Activated CD4-positive, alpha-beta T cell treated with anti-CD3 and anti-CD28 coated beads, Interleukin-2, amount 50 U/mL, for 4 hours (primary cell): ENCODE measurements around the gene POTEC.
"Not testable (repeated sequence)": the region's sequence is repeated elsewhere in the genome, so short reads cannot be mapped to it uniquely, and the experiment has no call there.

Experiments used
- DNase-seq, 2 experiments: peaks; one replicate each; pipeline ENCODE4 v3.0.0-alpha.2; 2020

POTEC gene

DNA sequence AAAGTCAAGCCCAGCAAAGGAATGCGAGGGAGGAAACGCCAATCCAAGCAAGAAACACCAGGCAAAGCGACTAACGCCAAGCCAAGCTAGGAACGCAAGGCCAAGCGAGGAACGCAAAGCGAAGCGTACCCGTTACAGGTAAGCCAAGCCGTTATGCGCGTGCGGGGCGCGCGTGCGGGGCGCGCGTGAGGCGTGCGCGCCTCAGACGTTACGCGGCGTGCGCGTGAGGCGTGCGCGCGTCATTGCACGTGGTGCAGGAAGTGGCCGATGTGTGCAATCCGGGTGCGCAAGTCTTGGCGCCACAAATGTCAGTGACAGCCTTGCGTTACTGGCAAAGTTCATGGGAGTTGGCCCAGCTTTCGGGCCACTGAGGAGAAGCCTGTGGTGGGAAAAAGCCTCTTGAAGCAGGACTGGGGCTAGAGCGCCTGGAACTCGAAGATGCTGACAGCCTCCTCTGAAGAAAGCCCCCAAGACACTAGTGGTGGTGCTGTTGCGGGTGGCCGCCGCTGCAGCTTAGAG lies at the start of gene POTEC:
TSS of gene POTEC (minus strand) at position 155 of the 519 bp plus-strand sequence. CDS start 454 bp downstream, outside the sequence.
- not testable (repeated sequence) for DNase-seq

DNA sequence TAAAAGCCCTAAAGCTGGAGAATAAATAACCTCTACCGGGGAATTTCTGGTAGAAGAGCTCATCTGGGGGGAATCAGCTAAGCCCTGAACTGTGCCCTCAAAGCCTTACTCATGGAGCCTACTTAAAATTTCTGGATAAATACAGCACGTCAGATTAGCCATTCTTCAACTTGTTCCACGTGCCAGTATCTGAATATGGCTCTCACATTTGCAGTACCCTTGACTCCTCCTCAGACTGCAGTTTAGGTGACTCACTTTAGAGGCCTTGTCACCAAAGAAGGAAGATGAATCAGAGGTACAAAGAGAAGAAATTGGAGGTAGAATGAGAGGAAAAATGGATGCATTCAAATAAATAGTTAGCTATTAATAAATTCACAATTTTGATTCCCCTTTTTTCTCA lies 34.6 kb upstream of the POTEC start:
- no peak for DNase-seq

GRCh38 chr18:14559502-14559901 lies 16.1 kb upstream of the POTEC start:
- DNase-seq = not testable (repeated sequence)

DNA sequence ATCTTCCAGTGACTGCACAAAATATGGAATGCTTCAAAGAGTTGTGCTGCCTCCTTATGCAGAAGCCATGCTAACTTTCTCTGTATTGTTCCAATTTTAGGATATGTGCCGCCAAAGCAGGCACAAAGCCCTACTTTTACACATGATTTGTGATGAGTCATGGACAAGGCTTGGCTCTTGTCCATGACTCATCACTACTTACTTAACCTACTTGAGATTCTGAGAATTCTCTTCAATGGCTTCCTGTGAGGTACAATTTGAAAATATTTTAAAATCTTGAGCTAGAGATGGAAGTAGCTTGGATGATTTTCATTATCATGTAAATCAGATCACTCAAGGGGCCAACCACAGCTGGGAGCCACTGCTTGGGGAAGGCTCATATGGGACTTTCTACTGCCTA lies 11.7 kb downstream of the POTEC start:
- not testable (repeated sequence) for DNase-seq

GRCh38 chr18:14510707-14511106 lies 32.7 kb downstream of the POTEC start:
- not testable (repeated sequence) for DNase-seq

DNA sequence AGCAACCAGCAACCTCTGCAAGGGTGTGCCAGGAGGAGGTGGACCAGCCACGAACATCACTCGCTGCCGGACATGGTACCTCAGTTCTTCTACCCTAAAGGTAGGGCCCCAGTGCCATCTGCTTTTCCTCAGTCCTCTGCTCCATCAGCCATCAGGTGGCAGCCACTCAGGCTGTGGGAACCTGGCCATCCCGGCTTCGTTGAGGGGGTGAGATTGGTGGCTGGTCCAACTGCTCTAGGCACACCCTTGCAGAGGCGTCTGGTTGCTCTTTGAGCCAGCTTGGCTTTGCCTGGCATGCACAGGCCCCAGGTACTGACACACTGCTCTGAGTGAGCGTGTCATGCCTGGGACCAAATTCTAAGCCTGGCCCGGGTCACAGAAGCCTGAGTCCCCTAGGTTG lies 39.7 kb downstream of the POTEC start:
- not testable (repeated sequence) for DNase-seq

- not testable (repeated sequence) for DNase-seq
These were observed 41.5 kb downstream of the POTEC start for GRCh38 chr18:14501894-14502293.

DNA sequence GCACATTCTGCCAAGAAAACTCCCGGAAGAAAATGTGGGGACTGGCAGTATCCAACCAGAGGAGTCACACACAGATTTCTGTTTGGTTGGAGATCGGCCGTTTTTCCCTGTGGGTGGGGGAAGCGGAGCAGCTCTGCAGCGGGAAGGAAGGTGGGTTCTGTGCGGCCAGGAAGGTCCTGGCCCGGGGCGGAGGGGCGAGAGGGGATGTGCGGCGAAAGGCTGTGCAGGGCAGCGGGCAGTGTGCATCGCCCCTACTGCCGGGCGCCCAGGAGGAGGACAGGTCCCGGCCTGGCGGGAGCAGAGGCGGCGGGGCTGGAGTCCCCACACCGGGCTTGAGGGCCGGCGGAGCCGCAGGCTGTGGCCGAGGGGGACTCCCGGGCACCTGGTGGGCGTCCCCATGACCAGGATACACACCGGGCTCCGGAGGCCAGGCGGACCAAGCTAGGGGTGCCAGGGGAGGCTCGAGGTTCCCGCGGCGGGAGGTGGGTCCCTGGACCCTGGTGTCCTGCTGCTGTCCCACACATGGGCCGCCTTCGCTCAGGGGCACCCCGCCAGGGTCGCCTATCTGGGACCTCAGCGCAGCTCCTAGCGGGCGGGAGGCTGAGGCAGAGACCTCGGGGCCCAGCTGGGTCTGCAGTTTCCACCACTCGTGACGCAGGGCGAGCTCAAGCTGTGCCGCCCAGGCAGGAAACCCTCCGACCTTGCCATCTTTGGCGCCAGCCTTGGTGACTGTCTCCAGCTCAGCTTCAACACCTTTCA lies 54.0 kb downstream of the POTEC start:
- not testable (repeated sequence) for DNase-seq

- not testable (repeated sequence) for DNase-seq
These were observed 54.6 kb downstream of the POTEC start for GRCh38 chr18:14488789-14489188.

GRCh38 chr18:14486926-14487580 lies 56.3 kb downstream of the POTEC start:
- DNase-seq = not testable (repeated sequence)

DNA sequence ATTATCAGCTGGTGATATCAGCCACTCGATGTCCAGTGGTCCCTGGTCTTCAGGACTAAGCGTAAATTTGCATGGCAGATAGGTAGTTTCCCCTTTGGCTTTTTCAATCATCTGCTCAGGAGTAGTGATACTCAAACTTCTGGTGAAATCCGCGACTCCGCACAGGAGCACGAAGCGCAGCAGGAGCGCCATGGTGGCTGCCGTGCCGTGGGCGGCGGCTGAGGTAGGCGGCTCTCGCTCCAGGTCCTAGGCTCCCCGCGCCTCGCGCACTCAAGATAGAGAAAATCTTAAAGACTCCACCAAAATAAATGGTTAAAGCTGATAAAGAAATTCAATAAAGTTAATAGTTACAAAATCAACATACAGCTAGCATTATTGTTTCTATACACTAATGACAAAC lies 64.3 kb downstream of the POTEC start:
- not testable (repeated sequence) for DNase-seq

DNA sequence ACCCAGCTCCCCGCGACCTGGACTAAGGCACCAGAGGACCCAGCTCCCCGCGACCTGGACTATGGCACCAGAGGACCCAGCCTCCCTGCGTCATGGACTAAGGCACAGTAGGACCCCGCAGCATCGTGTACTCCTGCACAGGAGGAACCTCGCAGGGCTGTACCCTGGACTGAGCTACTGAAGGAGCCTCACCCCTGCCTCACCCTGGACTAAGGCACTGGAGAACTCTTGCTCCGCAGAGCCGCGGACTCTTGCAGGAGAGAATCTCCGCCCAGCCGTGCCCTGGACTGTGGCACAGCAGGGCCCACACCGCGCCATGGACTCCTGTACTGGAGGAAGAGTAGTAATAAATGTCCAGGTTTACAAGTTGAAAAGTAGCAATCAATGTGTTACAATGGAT lies 67.9 kb downstream of the POTEC start:
- not testable (repeated sequence) for DNase-seq

- not testable (repeated sequence) for DNase-seq
These were observed 68.6 kb downstream of the POTEC start for GRCh38 chr18:14474752-14475151.

- not testable (repeated sequence) for DNase-seq
These were observed 69.2 kb downstream of the POTEC start for GRCh38 chr18:14474007-14474720.

- DNase-seq = not testable (repeated sequence)
These were observed 70.0 kb downstream of the POTEC start for GRCh38 chr18:14473250-14474006.

GRCh38 chr18:14471286-14471685 lies 72.1 kb downstream of the POTEC start:
- DNase-seq = not testable (repeated sequence)

DNA sequence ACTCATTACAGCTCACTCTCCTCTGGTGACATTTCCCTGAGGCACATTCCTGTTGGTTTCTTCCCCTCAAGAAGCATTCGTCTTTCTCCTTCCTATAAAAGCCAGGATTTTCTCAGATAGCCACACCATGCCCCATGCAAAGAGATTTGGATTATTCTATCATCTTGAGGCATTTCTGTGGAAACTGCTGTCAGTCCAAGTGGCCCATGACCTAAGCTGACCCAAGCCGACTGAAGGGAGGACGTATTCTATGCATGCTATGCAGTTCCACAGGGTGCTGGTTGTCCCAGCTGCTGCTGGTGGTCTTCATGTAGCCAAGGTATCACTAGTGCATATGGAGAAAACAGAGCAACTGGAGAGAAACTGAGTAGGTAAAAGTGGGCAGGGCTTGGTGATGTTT lies 73.0 kb downstream of the POTEC start:
- not testable (repeated sequence) for DNase-seq

- DNase-seq = not testable (repeated sequence)
These were observed 73.4 kb downstream of the POTEC start for GRCh38 chr18:14470046-14470445.

DNA sequence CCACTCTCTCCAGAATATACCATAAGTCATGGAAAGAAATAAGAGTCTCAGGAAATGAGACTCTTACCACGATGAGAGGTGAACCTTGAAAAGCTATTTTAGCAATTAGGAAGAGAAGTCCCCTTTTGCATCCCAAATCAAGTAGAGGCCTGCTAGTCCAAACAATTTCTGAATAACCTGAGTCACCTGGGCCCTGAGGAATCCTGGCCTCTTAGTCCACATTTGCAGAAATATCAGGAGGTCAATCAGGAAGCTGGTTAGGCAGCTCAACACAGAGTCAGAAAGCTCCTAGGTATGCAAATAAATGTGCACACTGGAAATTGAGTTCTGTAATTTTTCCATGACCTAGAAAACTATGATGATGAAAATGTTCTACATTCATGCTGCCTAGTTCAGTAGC lies 77.4 kb downstream of the POTEC start:
- not testable (repeated sequence) for DNase-seq
